Neural progenitor cell (in vitro differentiated cells): ENCODE data around the gene ANXA10.

Experiments
- EZH2 ChIP-seq: fragments of 200-600 bp; sonication (generic); IDR thresholded peaks from 2 replicates; pipeline ENCODE4 v1.6.1; 2017; ENCODE audit warnings: antibody characterized with exemption, mild to moderate bottlenecking, moderate library complexity
- TF ChIP-seq, protein P1 (sequence below): fragments of 200-600 bp; sonication (generic); IDR thresholded peaks from 2 replicates; pipeline ENCODE4 v1.5.1; 2017; ENCODE audit warnings: antibody characterized with exemption, mild to moderate bottlenecking

- TF ChIP-seq, protein P1, sequence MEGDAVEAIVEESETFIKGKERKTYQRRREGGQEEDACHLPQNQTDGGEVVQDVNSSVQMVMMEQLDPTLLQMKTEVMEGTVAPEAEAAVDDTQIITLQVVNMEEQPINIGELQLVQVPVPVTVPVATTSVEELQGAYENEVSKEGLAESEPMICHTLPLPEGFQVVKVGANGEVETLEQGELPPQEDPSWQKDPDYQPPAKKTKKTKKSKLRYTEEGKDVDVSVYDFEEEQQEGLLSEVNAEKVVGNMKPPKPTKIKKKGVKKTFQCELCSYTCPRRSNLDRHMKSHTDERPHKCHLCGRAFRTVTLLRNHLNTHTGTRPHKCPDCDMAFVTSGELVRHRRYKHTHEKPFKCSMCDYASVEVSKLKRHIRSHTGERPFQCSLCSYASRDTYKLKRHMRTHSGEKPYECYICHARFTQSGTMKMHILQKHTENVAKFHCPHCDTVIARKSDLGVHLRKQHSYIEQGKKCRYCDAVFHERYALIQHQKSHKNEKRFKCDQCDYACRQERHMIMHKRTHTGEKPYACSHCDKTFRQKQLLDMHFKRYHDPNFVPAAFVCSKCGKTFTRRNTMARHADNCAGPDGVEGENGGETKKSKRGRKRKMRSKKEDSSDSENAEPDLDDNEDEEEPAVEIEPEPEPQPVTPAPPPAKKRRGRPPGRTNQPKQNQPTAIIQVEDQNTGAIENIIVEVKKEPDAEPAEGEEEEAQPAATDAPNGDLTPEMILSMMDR = no peak
- TF ChIP-seq EZH2 = no peak
Observed at GRCh38 chr4:168077726-168078239, 14.6 kb upstream of the ANXA10 start.
